Middle frontal gyrus (tissue), 1 donor: ENCODE results near the gene PSTK.
A peak's percentile ranks its signal among the peaks of the same experiment; 100 is the strongest.

Experiments used
- DNase-seq: peaks from one replicate; pipeline ENCODE4 v3.0.0-alpha.2; 2015; ENCODE audit warnings: low spot score; ENCODE audit errors: extremely low spot score

The PSTK gene, protein sequence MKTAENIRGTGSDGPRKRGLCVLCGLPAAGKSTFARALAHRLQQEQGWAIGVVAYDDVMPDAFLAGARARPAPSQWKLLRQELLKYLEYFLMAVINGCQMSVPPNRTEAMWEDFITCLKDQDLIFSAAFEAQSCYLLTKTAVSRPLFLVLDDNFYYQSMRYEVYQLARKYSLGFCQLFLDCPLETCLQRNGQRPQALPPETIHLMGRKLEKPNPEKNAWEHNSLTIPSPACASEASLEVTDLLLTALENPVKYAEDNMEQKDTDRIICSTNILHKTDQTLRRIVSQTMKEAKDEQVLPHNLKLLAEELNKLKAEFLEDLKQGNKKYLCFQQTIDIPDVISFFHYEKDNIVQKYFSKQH

GRCh38 chr10:122980209-122981065, at the start of gene PSTK:
TSS of gene PSTK (plus strand) at chr10:122980401. CDS start at chr10:122980480, 79 bp downstream.
- DNase-seq = peak; percentile 76

- no peak for DNase-seq
Observed at GRCh38 chr10:122931088-122931906, 48.9 kb upstream of the PSTK start.

- DNase-seq = no peak
Observed at GRCh38 chr10:122939133-122939855, 40.9 kb upstream of the PSTK start.

DNA sequence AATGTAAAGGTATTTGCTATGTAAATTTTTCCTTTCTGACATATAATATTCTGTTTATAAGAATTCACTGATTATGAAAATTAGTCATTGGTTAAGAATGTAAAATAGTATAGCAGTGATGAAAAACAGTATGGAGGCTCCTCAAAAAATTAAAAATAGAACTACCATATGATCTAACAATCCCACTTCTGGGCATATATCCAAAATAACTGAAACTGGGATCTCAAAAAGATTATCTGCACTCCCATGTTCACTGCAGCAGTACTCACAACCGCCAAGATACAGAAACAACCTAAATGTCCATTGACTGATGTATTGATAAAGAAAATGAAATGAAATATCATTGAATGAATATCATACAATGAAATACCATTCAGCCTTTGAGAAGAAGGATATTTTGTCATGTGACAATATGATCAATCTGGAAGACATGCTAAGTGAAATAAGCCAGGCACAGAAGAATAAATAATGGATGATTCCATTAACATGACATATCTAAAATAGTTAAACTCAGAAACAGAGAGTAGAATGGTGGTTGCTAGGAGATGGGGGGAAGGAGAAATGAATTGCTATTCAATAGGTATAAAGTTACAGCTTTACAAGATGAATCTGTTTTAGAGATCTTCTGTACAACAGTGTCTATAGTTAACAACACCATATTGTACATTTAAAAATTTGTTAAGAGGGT, 40.2 kb upstream of the PSTK start:
- DNase-seq = no peak

- no peak for DNase-seq
Observed at GRCh38 chr10:122949296-122949695, 30.9 kb upstream of the PSTK start.

- peak; percentile 96 for DNase-seq
Observed at GRCh38 chr10:122953902-122954730, 26.1 kb upstream of the PSTK start, which contains the start of gene C10orf88. TSS of gene C10orf88 (minus strand) at chr10:122954227. CDS start at chr10:122954178, 49 bp downstream.

- no peak for DNase-seq
Observed at GRCh38 chr10:122954731-122955050, 25.5 kb upstream of the PSTK start.

DNA sequence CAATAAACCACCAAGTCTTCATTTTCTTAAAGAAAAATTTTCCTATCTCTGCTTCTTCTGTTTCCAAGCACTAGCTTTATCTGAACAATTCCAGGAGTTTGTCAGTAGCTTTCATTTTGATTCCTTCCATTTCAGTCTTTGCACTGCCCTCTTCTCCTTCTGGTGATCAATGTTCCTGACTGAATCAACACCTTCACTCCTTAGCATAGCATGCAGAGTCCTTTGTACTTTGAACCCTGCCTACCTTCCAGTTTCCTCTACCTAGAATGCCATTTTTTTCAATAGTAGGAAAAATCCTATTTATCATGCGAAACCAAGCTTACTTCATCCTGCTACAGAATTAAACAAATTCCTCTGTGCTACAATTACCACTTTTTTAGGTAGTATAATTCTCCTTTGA, 24.3 kb upstream of the PSTK start:
- DNase-seq = no peak

DNA sequence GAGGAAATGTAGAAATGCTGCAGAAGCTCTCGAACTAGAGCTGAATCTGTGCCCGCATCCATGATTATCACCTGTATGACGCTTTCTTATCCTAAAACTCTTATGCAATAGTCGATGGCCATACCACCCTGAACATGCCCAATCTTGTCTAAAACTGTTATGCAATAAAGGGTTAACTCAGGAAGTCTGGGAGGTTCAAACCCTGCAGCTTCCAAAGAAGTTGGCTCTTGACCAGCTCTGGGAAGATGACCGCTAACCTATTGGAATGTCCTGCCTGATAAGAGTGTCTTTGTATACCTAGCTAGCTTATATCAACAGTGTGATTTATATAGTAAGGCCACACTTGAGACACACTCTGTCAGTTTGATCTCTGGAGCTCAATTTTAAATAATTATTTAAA, 22.7 kb upstream of the PSTK start:
- DNase-seq = no peak

GRCh38 chr10:122962405-122962804, 17.8 kb upstream of the PSTK start:
- DNase-seq = no peak

GRCh38 chr10:122966879-122967278, 13.3 kb upstream of the PSTK start:
- no peak for DNase-seq

GRCh38 chr10:122968698-122969097, 11.5 kb upstream of the PSTK start:
- no peak for DNase-seq

GRCh38 chr10:122974023-122974422, 6.2 kb upstream of the PSTK start:
- no peak for DNase-seq

DNA sequence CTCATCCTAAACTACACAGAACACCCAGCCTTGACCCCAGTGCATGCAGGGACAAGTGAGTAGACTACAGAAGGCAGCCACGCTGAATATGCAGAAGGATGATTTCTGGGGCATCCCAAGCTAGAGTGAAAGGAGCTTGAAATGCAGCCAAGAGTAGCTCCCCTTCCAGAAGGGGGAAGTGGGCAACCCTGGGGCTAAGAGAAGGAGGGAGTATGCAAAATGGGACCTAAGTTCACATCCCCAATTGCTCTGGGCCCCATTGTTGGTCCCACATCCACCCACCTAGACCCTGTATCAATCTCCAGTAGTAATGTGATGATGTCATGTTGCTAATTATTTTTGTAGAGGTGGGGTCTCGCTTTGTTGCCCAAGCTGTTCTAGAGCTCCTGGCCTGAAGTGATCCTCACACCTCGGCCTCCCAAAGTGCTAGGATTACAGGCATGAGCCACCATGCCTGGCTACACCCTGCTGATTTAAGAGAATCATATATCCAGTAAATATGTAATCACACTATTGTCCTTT, 5.6 kb upstream of the PSTK start:
- DNase-seq = no peak

DNA sequence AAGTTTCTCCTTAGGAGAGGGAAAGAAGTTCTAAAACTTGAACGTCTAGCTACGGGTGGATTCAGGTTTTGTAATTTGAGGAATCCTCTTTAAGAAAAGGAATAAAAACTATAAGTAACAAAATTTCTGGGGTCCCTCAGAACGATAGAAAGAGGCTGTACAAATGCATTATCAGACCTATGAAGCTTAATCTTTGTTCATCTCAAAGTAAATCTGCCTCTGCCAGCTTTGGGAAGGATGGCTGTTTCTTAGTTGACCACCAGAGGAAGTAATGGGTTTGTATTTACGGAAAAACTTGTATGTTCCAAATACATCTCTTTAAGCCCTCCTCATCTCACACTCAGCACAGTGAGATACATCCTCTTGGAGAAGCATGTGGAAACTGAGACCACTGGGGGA, 864 bp downstream of the PSTK start:
- no peak for DNase-seq

DNA sequence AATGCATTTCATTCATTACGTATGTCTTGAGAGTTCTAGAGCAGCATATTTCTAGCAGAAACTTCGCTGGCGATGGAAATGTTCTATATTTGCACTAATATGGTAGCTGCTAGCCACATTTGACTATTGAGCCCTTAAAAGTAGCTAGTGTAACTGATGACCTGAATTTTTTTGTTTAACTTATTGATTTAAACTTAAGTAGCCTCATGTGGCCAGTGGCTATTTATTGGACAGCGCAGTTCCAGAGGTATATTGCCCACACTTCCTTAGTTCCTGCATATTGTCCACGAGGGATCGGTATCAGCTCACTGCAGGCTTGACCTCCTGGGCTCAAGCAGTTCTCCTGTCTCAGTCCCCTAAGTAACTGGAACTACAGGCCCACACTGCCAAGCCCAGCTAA, 3.7 kb downstream of the PSTK start:
- DNase-seq = no peak

DNA sequence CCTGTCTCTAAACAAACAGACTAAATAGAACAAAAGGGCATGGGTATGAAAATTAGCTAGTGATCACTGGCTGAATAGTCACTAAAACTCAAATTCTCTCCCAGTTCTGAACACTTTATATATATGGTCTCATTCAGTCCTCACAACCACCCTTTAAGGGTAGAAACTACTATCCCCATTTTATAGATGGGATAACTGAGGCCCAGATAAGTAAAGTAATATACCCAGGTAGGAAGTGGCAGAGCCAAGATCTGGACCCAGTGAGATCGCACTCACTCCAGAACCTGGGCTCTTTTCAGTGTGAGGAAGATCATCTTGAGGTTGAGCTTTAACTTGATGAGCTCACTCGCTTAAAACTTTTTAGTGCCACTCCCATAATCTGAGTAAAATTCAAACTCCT, 4.5 kb downstream of the PSTK start:
- DNase-seq = no peak

DNA sequence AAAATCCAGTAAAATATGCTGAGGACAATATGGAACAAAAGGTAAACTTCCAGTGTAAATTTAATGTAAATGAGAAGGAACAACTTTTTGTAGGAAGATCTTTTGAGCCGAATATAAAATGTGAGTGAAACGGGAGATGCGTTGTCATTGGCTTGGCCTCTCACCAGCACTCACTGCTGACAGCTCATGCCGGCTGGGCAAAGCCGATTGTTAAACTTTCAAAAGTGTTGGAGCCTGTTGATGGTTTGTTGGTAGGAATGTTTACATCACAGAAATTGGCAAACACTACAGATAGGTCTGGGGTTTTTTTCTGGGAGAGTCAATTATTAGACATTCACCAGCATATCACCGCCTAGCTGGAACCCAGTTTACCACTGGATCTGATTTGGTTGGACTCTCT, 6.1 kb downstream of the PSTK start:
- no peak for DNase-seq

GRCh38 chr10:122988501-122988900, 8.3 kb downstream of the PSTK start:
- DNase-seq = no peak
